Upper lobe of right lung (tissue), 1 donor: ENCODE results near the gene IMMP2L. TPM values are rescaled to one million over a fixed set of nuclear protein-coding genes. Genes with fewer than 3 reads are reported as not detected.

Experiments
- ATAC-seq: fragments of 200-7000 bp; cut with Tn5 transposase; one replicate; pipeline ENCODE4 v1.9.1; 2020; ENCODE audit warnings: mild to moderate bottlenecking, moderate library complexity
- DNase-seq: peaks from one replicate; pipeline ENCODE4 v3.0.0-alpha.2; 2020
- H3K27ac ChIP-seq: fragments of 200-600 bp; one replicate; pipeline ENCODE4 v1.8.0; 2022
- H3K27me3 ChIP-seq: fragments of 200-600 bp; one replicate; pipeline ENCODE4 v1.8.0; 2022; ENCODE audit warnings: mild to moderate bottlenecking
- H3K36me3 ChIP-seq: fragments of 200-600 bp; one replicate; pipeline ENCODE4 v1.8.0; 2022
- H3K4me1 ChIP-seq: fragments of 200-600 bp; one replicate; pipeline ENCODE4 v1.8.0; 2022
- H3K4me3 ChIP-seq: fragments of 200-600 bp; one replicate; pipeline ENCODE4 v1.8.0; 2022; ENCODE audit warnings: mild to moderate bottlenecking
- H3K9me3 ChIP-seq: fragments of 200-600 bp; one replicate; pipeline ENCODE4 v1.8.0; 2022
- CTCF ChIP-seq: fragments of 200-600 bp; IDR thresholded peaks from one replicate; pipeline ENCODE4 v1.8.0; 2022; ENCODE audit warnings: antibody characterized with exemption
- intact Hi-C: fragments of 100-400 bp; cut with DNase I; formaldehyde crosslinking; loops from one replicate; pipeline ENCODE4 v1.11.0; 2022
- total RNA-seq: library from RNA; stranded (reverse); fragmentation: NEBNext Ultra II Directional; extraction: Animal tissue kit (Norgen Biotek cat#: 25700); gene quantifications from one replicate; pipeline ENCODE4 v1.2.1, GENCODE V29; 2021
- donor health status: DM: no; HTN: yes; CAD: no; lungs with severe emphysema.

Gene IMMP2L
- total RNA-seq, 1 donor from 2014 or later: 22.0 TPM

DNA sequence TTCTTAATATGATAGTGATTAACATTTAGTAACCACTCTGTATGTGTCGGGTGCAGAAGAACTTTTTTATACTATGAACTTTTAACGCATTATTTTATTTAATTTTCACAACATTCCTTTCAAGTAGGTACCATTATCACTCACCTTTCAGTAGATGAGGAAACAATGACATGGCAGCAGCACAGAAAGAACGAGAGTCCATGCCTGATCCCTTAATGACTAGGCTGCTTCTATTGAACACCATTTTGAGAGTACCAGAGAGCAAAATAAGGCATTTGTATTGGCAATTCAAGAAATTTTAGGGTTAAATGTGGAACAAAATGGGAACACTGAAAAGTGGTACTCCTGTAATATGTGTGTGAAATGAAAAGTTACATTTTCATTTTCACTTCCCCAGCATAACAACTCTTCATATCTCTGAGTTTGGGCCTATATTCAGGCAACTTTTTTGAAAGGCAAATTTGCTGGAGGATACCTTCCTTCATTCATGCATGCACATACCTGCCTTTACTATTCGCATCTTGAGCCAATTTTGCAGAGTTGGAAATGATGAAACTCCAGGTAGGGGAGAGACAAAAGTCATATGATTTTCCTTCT, 458.5 kb downstream of the IMMP2L start:
- no peaks in the 10 kb centered on the region for H3K27me3 ChIP-seq
- H3K9me3 ChIP-seq: no peaks in the 10 kb centered on the region
- no peak for TF ChIP-seq CTCF
- ATAC-seq (no peak), DNase-seq (no peak)
- intact Hi-C loops: no loop called here
- H3K4me3 ChIP-seq: no peak overlapping the region
- H3K4me1 ChIP-seq: peaks cover 3% of the 10 kb centered on the region
- no peak overlapping the region for H3K27ac ChIP-seq
- no peaks in the 10 kb centered on the region for H3K36me3 ChIP-seq

DNA sequence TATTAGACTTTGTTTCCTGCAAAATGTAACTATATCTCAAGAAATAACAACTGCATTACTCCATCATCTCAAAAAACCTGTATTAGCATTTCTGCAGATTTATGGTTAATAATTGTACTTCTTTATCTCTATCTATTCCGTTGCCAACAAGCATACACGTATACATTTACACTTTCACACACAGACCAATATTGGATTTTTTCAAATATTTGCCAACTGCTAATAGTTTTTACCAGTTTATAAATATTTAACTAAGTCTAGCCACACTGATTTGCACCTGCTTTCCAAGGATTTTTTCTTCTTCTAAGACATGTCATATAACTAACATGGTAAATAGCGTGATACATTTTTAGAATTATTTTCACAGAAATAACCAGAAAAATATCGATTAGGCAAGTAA, 459.2 kb downstream of the IMMP2L start:
- Histone ChIP-seq H3K27me3 (no peaks in the 10 kb centered on the region), H3K36me3 (no peaks in the 10 kb centered on the region), H3K27ac (no peak overlapping the region), H3K4me1 (no peaks in the 10 kb centered on the region), H3K4me3 (no peak overlapping the region), H3K9me3 (no peaks in the 10 kb centered on the region)
- intact Hi-C loops: no loop called here
- no peak for ATAC-seq
- no peak for TF ChIP-seq CTCF
- DNase-seq: no peak

- no peaks in the 10 kb centered on the region for H3K36me3 ChIP-seq
- no peak for DNase-seq
Observed at GRCh38 chr7:111101856-111102646, 460.2 kb downstream of the IMMP2L start.

GRCh38 chr7:111098926-111099250, 463.4 kb downstream of the IMMP2L start:
- no peaks in the 10 kb centered on the region for H3K4me1 ChIP-seq
- H3K36me3 ChIP-seq: no peaks in the 10 kb centered on the region
- intact Hi-C loops: no loop called here
- H3K9me3 ChIP-seq: no peaks in the 10 kb centered on the region
- no peak for DNase-seq
- no peaks in the 10 kb centered on the region for H3K27me3 ChIP-seq
- no peak for ATAC-seq
- no peak for TF ChIP-seq CTCF
- H3K4me3 ChIP-seq: no peak overlapping the region
- no peak overlapping the region for H3K27ac ChIP-seq

More at GRCh38 chr7:111101856-111102646, 460.2 kb downstream of the IMMP2L start:
- no peaks in the 10 kb centered on the region for H3K27me3 ChIP-seq
- no peak for TF ChIP-seq CTCF
- H3K4me1 ChIP-seq: no peaks in the 10 kb centered on the region
- no peak for ATAC-seq
- intact Hi-C loops: no loop called here
- H3K27ac ChIP-seq: no peak overlapping the region
- H3K4me3 ChIP-seq: no peak overlapping the region
- no peaks in the 10 kb centered on the region for H3K9me3 ChIP-seq

DNA sequence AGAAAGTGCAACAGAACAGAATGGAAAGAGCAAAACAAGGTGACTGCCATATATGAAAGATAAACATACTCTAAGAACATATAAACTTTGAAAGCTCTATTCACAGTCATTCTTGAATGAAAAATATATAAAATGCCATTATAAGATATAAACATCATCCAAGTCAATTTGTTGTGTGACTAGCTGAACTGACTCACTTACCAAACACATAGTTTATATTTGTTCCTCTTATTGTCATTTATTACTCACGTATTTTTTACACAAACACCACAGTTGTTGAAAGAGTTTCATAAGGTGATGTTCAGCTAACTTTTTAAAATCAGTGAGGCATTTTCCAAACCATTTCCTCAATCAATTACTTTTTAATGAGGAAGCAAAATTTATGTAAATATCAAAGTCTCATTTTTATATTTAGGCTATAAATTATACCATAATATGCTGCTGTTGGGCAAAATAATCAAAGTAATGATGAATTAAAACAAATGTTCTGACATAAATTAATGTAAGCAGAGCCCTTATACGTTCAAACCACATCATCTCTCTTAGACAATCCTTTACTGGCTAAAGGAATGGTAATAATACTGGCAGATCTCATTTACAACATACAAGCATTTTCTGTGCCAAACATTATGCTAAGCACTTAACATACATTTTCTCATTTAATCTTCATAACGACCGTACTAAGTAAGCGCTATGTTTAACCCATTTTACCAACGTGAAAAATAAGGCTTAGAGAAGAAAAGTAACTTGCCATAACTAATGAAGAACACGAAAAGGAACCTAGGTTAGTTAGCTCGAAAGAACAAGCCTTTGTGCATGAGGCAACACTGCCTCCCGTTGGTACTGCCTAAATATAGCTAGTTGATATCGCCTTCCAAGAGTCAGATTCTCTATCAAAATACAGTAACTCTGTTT, 464.0 kb downstream of the IMMP2L start:
- H3K36me3 ChIP-seq: no peaks in the 10 kb centered on the region
- H3K27ac ChIP-seq: no peak overlapping the region
- no peaks in the 10 kb centered on the region for H3K4me1 ChIP-seq
- no peaks in the 10 kb centered on the region for H3K27me3 ChIP-seq
- H3K9me3 ChIP-seq: no peaks in the 10 kb centered on the region
- TF ChIP-seq CTCF: peak; percentile 72
- ATAC-seq (peak; percentile 73), DNase-seq (no peak)
- intact Hi-C loops: no loop called here
- no peak overlapping the region for H3K4me3 ChIP-seq
